Measurements from ENCODE around the gene ATXN7L1. TPM values are rescaled to one million over a fixed set of nuclear protein-coding genes. Genes with fewer than 3 reads are reported as not detected.
A peak's percentile ranks its signal among the peaks of the same experiment; 100 is the strongest.
"Not testable (repeated sequence)": the region's sequence is repeated elsewhere in the genome, so short reads cannot be mapped to it uniquely, and the experiment has no call there.

ATXN7L1 gene
- polyA plus RNA-seq, 4 donors = 9.4 to 12.6 (median 10.8) TPM

DNA sequence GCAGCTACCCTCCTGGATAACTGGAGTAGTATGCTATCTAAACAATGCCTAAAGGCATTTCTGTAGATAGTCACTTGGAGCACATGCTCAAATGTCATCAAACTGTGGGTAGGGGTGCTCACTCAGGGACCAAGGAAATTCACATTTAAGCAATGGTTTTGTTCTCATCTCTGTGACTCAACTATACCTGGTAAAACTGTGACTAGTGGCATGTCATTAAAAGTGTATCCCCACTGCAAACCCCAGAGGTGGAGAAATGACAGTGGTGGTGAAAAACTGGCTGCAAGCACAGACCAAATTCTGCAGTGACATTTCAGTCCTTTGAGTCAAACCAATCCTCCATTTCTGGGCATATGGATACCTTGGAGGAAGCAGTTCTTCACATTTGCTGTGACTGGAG, 160.9 kb downstream of the ATXN7L1 start:
- no peak for DNase-seq (ENCODE audit: low read depth in 4 of 4, low spot score in 3 of 4)

DNA sequence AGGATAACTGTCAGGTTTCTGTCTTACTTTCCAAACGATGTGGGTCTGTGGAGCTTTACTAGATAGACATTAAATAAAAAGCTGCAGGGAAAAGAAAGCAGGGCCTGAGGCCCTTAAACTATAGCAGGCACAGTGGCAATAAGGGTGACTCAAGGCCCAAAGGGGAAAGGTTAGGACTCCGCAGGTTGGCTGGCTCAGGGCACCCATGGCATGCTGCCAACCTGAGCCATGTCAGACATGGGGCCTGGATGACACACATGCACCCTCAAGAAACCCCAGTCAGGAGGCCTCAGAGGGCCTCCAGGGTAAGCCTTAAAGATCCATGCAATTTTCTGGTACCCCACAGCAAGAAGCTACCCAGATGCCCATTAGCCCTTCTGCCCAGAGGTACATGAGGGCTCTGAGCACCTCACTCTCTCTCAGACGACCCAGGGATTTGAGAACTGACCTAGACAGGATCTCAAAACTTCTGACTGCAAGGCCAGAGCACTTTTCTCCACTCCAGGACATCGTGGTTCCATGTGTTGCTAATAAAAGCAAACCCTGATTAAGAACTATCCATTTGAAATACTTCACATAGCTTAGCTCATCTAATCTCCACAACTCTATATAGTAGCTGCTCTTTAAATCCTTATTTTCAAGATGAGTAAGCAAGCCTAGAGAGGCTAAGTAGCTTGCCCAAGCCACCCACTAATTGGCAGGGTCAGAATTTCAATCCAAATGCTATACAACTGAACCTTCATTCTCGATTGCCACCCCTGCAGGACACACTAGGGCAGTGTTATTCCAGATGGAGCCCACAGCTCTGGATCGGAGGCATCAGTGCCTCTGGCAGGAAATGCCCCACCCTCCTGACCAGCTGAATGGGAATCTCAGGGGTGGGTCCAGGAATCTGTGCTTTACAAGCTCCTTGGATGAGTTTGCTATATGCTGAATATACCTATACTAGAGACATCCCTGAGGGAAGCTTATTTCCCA, 162.6 kb downstream of the ATXN7L1 start:
- no peak for DNase-seq (ENCODE audit: low read depth in 4 of 4, low spot score in 3 of 4)

GRCh38 chr7:105712877-105713276, 163.5 kb downstream of the ATXN7L1 start:
- DNase-seq (ENCODE audit: low read depth in 4 of 4, low spot score in 3 of 4) = no peak

DNA sequence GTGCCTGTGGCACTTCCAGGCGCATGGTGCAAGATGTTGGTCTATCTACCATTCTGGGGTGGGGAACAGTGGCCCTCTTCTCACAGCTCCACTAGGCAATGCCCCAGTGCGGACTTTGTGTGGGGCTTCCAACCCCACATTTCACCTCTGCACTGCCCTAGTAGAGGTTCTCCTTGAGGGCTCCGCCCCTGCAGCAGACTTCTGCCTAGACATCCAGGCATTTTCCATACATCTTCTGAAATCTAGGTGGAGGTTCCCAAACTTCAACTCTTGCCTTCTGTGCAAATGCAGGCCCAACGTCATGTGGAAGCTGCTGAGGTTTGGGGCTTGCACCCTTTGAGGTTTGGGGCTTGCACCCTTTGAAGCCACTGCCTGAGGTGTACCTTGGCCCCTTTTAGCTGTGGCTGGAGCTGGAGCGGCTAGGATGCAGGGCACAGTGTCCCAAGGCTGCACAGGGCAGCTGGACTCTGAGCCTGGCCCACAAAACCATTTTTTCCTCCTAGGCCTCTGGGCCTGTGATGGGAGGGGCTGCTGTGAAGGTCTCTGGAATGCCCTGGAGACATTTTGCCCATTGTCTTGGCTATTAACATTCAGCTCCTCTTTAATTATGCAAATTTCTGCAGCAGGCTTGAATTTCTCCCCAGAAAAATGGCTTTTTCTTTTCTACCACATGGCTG, 164.5 kb downstream of the ATXN7L1 start:
- DNase-seq (ENCODE audit: low read depth in 4 of 4, low spot score in 3 of 4) = no peak

DNA sequence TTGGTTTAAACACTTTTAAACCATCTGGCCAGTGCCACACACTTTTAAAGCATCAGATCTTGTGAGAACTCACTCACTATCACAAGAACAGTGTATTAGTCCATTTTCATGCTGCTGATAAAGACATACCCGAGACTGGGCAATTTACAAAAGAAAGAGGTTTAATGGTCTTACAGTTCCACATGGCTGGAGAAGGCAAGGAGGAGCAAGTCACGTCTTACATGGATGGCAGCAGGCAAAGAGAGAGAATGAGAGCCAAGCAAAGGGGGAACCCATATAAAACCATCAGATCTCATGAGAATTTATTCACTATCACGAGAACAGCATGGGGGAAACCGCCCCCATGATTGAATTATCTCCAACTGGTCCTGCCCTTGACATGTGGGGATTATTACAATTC, 165.7 kb downstream of the ATXN7L1 start:
- not testable (repeated sequence) for DNase-seq (ENCODE audit: low read depth in 4 of 4, low spot score in 3 of 4)

DNA sequence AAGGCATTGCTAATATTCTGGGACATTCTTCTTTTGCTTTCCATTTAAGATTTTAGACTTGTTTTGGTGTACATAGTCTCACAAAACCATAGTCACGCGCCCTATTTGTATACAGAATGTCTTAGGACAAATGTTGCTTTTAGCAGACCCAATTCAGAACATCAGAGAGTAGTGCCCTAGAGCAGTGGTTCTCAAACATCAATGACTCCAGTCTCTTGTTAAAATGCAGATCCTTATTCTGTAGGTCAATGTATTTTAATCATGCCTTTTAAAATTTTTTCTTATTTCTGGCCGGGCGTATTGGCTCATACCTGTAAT, 167.7 kb downstream of the ATXN7L1 start:
- DNase-seq (ENCODE audit: low read depth in 4 of 4, low spot score in 3 of 4) = no peak

GRCh38 chr7:105707967-105708762, 168.2 kb downstream of the ATXN7L1 start:
- DNase-seq (ENCODE audit: low read depth in 4 of 4, low spot score in 3 of 4) = no peak

- no peak for DNase-seq (ENCODE audit: low read depth in 4 of 4, low spot score in 3 of 4)
Measured at GRCh38 chr7:105707381-105707780, 169.0 kb downstream of the ATXN7L1 start.

- DNase-seq (ENCODE audit: low read depth in 4 of 4, low spot score in 3 of 4) = no peak
Measured at GRCh38 chr7:105705427-105705826, 171.0 kb downstream of the ATXN7L1 start.

GRCh38 chr7:105703207-105703930, 173.0 kb downstream of the ATXN7L1 start:
- no peak for DNase-seq (ENCODE audit: low read depth in 4 of 4, low spot score in 3 of 4)

- DNase-seq (ENCODE audit: low read depth in 4 of 4, low spot score in 3 of 4) = no peak
Measured at GRCh38 chr7:105699568-105700236, 176.7 kb downstream of the ATXN7L1 start.

GRCh38 chr7:105698531-105698930, 177.9 kb downstream of the ATXN7L1 start:
- no peak for DNase-seq (ENCODE audit: low read depth in 4 of 4, low spot score in 3 of 4)

GRCh38 chr7:105697753-105698152, 178.6 kb downstream of the ATXN7L1 start:
- no peak for DNase-seq (ENCODE audit: low read depth in 4 of 4, low spot score in 3 of 4)

- not testable (repeated sequence) for DNase-seq (ENCODE audit: low read depth in 4 of 4, low spot score in 3 of 4)
Measured at GRCh38 chr7:105697169-105697568, 179.2 kb downstream of the ATXN7L1 start.

GRCh38 chr7:105693576-105693975, 182.8 kb downstream of the ATXN7L1 start:
- no peak for DNase-seq (ENCODE audit: low read depth in 4 of 4, low spot score in 3 of 4)

GRCh38 chr7:105691680-105692564, 184.5 kb downstream of the ATXN7L1 start:
- DNase-seq (ENCODE audit: low read depth in 4 of 4, low spot score in 3 of 4) = peak; percentile 40 to 61 (median 56)

DNA sequence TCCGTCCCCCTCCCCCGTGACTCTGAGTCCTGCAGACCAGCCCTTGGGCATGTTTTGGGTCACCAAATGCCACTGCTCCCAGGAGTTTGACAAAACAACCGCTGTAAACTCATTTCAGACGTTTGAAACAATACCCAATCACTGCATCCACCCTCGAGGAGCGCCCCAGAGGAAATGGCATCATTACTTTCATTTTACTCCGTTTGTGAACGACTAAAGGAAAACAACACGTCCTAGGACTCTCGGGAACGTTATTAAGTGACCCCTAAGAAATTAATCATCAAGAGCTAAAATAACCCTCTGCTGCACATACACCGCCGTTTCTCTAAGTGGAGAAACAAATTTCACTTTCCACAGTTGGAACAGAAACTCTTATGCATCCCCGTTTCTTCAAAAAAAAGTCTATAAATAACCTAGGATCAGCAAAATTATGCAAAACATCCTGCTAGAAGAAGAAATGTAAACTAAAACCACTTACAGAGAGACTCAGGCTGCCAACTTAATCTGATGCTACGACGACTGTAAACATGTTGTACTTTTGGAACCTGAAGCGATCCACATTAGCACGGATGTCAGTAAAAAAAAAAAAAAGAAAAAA, 185.2 kb downstream of the ATXN7L1 start:
- peak in 2 of 4 donors; percentile 16 to 36 for DNase-seq (ENCODE audit: low read depth in 4 of 4, low spot score in 3 of 4)

GRCh38 chr7:105690325-105690945, 186.0 kb downstream of the ATXN7L1 start:
- DNase-seq (ENCODE audit: low read depth in 4 of 4, low spot score in 3 of 4) = no peak
